Neural cell (in vitro differentiated cells): ENCODE results near the gene ZBTB8A. TPM values are rescaled to one million over a fixed set of nuclear protein-coding genes. Genes with fewer than 3 reads are reported as not detected.

Experiments used
- H2AFZ ChIP-seq: fragments of 200-600, 300-800 bp; sonication (generic), shearing (Covaris generic); 2 replicates; pipeline ENCODE4 v1.6.0; 2014; ENCODE audit warnings: low read depth, mild to moderate bottlenecking, antibody characterized with exemption, low read length, moderate library complexity
- H3F3A ChIP-seq: fragments of 200-600 bp; shearing (Covaris generic); 2 replicates; pipeline ENCODE4 v1.6.1; 2016; ENCODE audit warnings: mild to moderate bottlenecking, moderate library complexity, mixed read lengths, antibody characterized with exemption, low read length; ENCODE audit not compliant: insufficient read depth, poor library complexity, severe bottlenecking
- H3K27ac ChIP-seq: fragments of 200-600, 300-800 bp; sonication (generic), shearing (Covaris generic); 2 replicates; pipeline ENCODE4 v1.5.1; 2014; ENCODE audit warnings: mild to moderate bottlenecking, low read length, moderate library complexity
- H3K27me3 ChIP-seq: fragments of 300-800, 200-600 bp; sonication (generic), shearing (Covaris generic); 2 replicates; pipeline ENCODE4 v1.6.0; 2014; ENCODE audit warnings: mild to moderate bottlenecking, low read depth, low read length, moderate library complexity; ENCODE audit not compliant: insufficient read depth
- H3K36me3 ChIP-seq: fragments of 300-800, 200-600 bp; sonication (generic), shearing (Covaris generic); 2 replicates; pipeline ENCODE4 v1.5.1; 2014; ENCODE audit warnings: mild to moderate bottlenecking, antibody characterized with exemption, low read length, moderate library complexity; ENCODE audit not compliant: insufficient read depth
- H3K4me2 ChIP-seq: fragments of 300-800, 200-600 bp; sonication (generic), shearing (Covaris generic); 2 replicates; pipeline ENCODE4 v1.6.0; 2014; ENCODE audit warnings: mild to moderate bottlenecking, low read length
- H3K4me3 ChIP-seq: fragments of 300-800, 200-600 bp; sonication (generic), shearing (Covaris generic); 2 replicates; pipeline ENCODE4 v1.5.1; 2014; ENCODE audit warnings: mild to moderate bottlenecking, low read length, moderate library complexity
- H3K79me2 ChIP-seq: fragments of 200-600 bp; shearing (Covaris generic); replicated peaks from 2 replicates; pipeline ENCODE4 v1.6.0; 2014; ENCODE audit warnings: mild to moderate bottlenecking, low read length, moderate library complexity; ENCODE audit not compliant: insufficient read depth
- H3K9ac ChIP-seq: fragments of 300-800, 200-600 bp; sonication (generic), shearing (Covaris generic); 2 replicates; pipeline ENCODE4 v1.6.1; 2016; ENCODE audit warnings: mild to moderate bottlenecking, low read length, mixed read lengths
- H3K9me2 ChIP-seq: fragments of 200-600 bp; shearing (Covaris generic); 2 replicates; pipeline ENCODE4 v1.6.1; 2016; ENCODE audit warnings: mild to moderate bottlenecking, low read length, mixed read lengths; ENCODE audit not compliant: insufficient read depth
- H3K9me3 ChIP-seq: fragments of 200-600, 300-800 bp; sonication (generic), shearing (Covaris generic); 2 replicates; pipeline ENCODE4 v1.6.1; 2016; ENCODE audit warnings: mild to moderate bottlenecking, mixed run types, low read length, moderate library complexity, mixed read lengths
- H4K20me1 ChIP-seq: fragments of 200-600 bp; shearing (Covaris generic); 2 replicates; pipeline ENCODE4 v1.6.1; 2016; ENCODE audit warnings: mild to moderate bottlenecking, mixed run types; ENCODE audit not compliant: insufficient read depth
- EP300 ChIP-seq: fragments of 450-650 bp; conservative IDR thresholded peaks from 2 replicates; pipeline ENCODE4 v1.6.1; 2014; ENCODE audit warnings: antibody characterized with exemption, mild to moderate bottlenecking, moderate library complexity; ENCODE audit not compliant: poor library complexity, severe bottlenecking
- EZH2 ChIP-seq: fragments of 200-600, 300-800 bp; shearing (Covaris generic), sonication (generic); IDR thresholded peaks from 2 replicates; pipeline ENCODE4 v1.6.1; 2014; ENCODE audit warnings: antibody characterized with exemption, low read length, borderline replicate concordance, mild to moderate bottlenecking; ENCODE audit not compliant: insufficient read depth, poor library complexity, severe bottlenecking
- MXI1 ChIP-seq: fragments of 450-650 bp; conservative IDR thresholded peaks from 2 replicates; pipeline ENCODE4 v1.6.1; 2014; ENCODE audit warnings: antibody characterized with exemption, mild to moderate bottlenecking; ENCODE audit not compliant: poor library complexity, severe bottlenecking
- POLR2AphosphoS5 ChIP-seq: IDR thresholded peaks from 2 replicates; pipeline ENCODE4 v1.6.1; 2012
- RAD21 ChIP-seq: fragments of 450-650 bp; conservative IDR thresholded peaks from 2 replicates; pipeline ENCODE4 v1.6.1; 2014; ENCODE audit warnings: antibody characterized with exemption, mild to moderate bottlenecking, moderate library complexity
- SMC3 ChIP-seq: fragments of 450-650 bp; conservative IDR thresholded peaks from 2 replicates; pipeline ENCODE4 v1.6.1; 2014; ENCODE audit warnings: antibody characterized with exemption, mild to moderate bottlenecking, moderate library complexity; ENCODE audit not compliant: poor library complexity
- TAF1 ChIP-seq: IDR thresholded peaks from 2 replicates; pipeline ENCODE4 v1.6.1; 2012; ENCODE audit warnings: low read depth
- polyA plus RNA-seq: library from polyadenylated mRNA; depleted of rRNA; stranded (reverse); fragments of >200 nt; gene quantifications from 2 replicates; pipeline ENCODE4 v1.2.3, GENCODE V29; 2014
- TF ChIP-seq, protein P1 (sequence below): fragments of 450-650 bp; IDR thresholded peaks from 2 replicates; pipeline ENCODE4 v1.5.1; 2014; ENCODE audit warnings: antibody characterized with exemption, mild to moderate bottlenecking, moderate library complexity; ENCODE audit not compliant: poor library complexity, severe bottlenecking
- TF ChIP-seq, protein P2 (sequence below): IDR thresholded peaks from 2 replicates; pipeline ENCODE4 v1.6.1; 2012; ENCODE audit warnings: borderline replicate concordance

Gene ZBTB8A
- polyA plus RNA-seq, 1 donor from 2014 or later: 10.1 TPM

DNA sequence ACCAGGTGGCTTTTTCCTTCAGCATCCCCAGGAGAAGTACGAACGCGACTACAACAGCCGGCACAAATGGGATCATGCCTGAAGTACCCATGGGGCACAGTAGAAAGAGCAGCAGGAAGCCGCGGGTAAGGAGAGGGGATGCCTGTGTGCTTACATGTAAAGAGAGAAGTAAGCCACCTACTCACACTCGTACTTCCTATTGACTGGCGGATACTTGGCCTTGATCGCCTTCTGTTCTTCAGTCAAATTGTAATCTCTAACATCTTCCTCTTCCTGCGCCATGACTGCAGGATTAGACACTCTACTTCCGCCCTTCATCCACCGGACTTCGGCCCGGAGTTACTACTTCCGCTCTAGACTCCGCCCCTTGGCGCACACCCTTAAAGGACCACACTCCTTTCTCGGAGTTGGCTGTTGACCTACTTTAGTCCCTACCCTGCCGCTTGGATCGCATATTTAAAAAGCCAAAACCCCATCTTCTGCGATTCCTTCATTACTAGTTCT lies 111.1 kb downstream of the ZBTB8A start, which contains the start of gene ZBTB8OS:
Gene ZBTB8OS (minus strand): TSS at position 303 of the 504 bp plus-strand sequence. CDS start 21 bp downstream, at position 282.
- Histone ChIP-seq H3K4me2 (peak within 1 kb of the TSS; percentile 87), H3F3A (peaks cover 4% of the 10 kb centered on the region), H3K9ac (peak within 1 kb of the TSS; percentile 98), H3K36me3 (no peaks in the 10 kb centered on the region), H3K27ac (peak within 1 kb of the TSS; percentile 100), H3K4me3 (peak within 1 kb of the TSS; percentile 74), H4K20me1 (no peaks in the 10 kb centered on the region), H2AFZ (peak within 1 kb of the TSS; percentile 86), H3K27me3 (no peaks in the 10 kb centered on the region), H3K79me2 (peaks cover 69% of the 10 kb centered on the region), H3K9me3 (no peaks in the 10 kb centered on the region), H3K9me2 (no peaks in the 10 kb centered on the region)
- TF ChIP-seq RAD21 (no peak), EZH2 (no peak), TAF1 (peak; percentile 44), POLR2AphosphoS5 (peak; percentile 85), EP300 (no peak), SMC3 (peak; percentile 25), MXI1 (peak; percentile 93)
- TF ChIP-seq, protein P1, sequence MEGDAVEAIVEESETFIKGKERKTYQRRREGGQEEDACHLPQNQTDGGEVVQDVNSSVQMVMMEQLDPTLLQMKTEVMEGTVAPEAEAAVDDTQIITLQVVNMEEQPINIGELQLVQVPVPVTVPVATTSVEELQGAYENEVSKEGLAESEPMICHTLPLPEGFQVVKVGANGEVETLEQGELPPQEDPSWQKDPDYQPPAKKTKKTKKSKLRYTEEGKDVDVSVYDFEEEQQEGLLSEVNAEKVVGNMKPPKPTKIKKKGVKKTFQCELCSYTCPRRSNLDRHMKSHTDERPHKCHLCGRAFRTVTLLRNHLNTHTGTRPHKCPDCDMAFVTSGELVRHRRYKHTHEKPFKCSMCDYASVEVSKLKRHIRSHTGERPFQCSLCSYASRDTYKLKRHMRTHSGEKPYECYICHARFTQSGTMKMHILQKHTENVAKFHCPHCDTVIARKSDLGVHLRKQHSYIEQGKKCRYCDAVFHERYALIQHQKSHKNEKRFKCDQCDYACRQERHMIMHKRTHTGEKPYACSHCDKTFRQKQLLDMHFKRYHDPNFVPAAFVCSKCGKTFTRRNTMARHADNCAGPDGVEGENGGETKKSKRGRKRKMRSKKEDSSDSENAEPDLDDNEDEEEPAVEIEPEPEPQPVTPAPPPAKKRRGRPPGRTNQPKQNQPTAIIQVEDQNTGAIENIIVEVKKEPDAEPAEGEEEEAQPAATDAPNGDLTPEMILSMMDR: no peak
- TF ChIP-seq, protein P2, sequence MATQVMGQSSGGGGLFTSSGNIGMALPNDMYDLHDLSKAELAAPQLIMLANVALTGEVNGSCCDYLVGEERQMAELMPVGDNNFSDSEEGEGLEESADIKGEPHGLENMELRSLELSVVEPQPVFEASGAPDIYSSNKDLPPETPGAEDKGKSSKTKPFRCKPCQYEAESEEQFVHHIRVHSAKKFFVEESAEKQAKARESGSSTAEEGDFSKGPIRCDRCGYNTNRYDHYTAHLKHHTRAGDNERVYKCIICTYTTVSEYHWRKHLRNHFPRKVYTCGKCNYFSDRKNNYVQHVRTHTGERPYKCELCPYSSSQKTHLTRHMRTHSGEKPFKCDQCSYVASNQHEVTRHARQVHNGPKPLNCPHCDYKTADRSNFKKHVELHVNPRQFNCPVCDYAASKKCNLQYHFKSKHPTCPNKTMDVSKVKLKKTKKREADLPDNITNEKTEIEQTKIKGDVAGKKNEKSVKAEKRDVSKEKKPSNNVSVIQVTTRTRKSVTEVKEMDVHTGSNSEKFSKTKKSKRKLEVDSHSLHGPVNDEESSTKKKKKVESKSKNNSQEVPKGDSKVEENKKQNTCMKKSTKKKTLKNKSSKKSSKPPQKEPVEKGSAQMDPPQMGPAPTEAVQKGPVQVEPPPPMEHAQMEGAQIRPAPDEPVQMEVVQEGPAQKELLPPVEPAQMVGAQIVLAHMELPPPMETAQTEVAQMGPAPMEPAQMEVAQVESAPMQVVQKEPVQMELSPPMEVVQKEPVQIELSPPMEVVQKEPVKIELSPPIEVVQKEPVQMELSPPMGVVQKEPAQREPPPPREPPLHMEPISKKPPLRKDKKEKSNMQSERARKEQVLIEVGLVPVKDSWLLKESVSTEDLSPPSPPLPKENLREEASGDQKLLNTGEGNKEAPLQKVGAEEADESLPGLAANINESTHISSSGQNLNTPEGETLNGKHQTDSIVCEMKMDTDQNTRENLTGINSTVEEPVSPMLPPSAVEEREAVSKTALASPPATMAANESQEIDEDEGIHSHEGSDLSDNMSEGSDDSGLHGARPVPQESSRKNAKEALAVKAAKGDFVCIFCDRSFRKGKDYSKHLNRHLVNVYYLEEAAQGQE: peak; percentile 80

DNA sequence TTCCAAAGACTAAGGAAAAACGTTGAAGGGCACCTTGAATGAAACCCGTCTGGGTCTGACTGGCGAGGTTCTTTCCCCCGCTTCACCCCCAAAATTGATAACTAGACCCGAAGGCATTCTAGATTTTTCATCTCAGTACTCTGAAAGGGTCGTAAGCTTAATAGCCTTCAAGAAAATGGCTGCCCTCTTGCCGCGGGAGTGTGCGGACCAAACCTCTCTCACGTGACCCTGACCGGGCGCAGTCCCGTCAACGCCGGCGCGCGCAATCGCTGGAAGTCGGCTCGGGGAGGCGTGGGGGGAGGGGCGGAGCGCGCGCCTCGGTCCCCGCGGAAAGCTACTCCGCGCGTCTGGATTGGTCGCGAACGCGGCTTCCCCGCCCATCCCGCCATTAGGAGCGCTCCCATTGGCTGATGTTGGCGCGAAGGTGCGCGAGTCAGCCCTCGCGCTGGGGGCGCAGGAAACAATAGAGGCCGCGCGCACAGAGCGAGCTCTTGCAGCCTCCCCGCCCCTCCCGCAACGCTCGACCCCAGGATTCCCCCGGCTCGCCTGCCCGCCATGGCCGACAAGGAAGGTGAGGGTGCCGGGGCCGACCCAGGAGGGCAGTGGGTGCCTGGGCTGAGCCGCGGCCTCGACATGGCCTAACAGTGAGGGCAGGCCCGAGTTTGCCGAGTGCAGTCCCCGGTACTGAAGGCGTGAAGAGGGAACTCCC lies 111.7 kb downstream of the ZBTB8A start, which contains the start of gene RBBP4:
Gene RBBP4 (plus strand): TSS at position 457 of the 709 bp plus-strand sequence. CDS start 99 bp downstream, at position 556.
- no peaks in the 10 kb centered on the region for H3K36me3 ChIP-seq

More for the DNA sequence above, 111.7 kb downstream of the ZBTB8A start, which contains the start of gene RBBP4:
- Histone ChIP-seq H3K4me3 (peak within 1 kb of the TSS; percentile 74), H2AFZ (peak within 1 kb of the TSS; percentile 86), H3K9ac (peak within 1 kb of the TSS; percentile 98), H3K4me2 (peak within 1 kb of the TSS; percentile 87), H3K27ac (peak within 1 kb of the TSS; percentile 100), H3K79me2 (peaks cover 69% of the 10 kb centered on the region), H3K9me2 (no peaks in the 10 kb centered on the region), H3K27me3 (no peaks in the 10 kb centered on the region), H4K20me1 (no peaks in the 10 kb centered on the region), H3F3A (peaks cover 4% of the 10 kb centered on the region), H3K9me3 (no peaks in the 10 kb centered on the region)
- TF ChIP-seq RAD21 (no peak), MXI1 (peak; percentile 68), SMC3 (no peak), POLR2AphosphoS5 (peak; percentile 98), TAF1 (peak; percentile 78), EP300 (peak; percentile 58), EZH2 (no peak)
- TF ChIP-seq, protein P2: peak; percentile 37
- TF ChIP-seq, protein P1: peak; percentile 30
